ENCODE measurements around the gene FAT1.

- no peak for TF ChIP-seq RFX5 (IDR thresholded peaks at IDR 0.05; ENCODE audit: low read depth, low read length)
- no peak for TF ChIP-seq TCF7 (IDR thresholded peaks at IDR 0.05; ENCODE audit: borderline replicate concordance)
- no peak for TF ChIP-seq ID3 (CRISPR knock-in tag; IDR thresholded peaks at IDR 0.05)
- no peak for TF ChIP-seq ID3 (tag; IDR thresholded peaks at IDR 0.05)
- TF ChIP-seq RBFOX2 (IDR thresholded peaks at IDR 0.05; ENCODE audit: low read depth, low read length): no peak
- no peak for TF ChIP-seq CBX5 (IDR thresholded peaks at IDR 0.05; ENCODE audit: borderline replicate concordance, low read depth)
- TF ChIP-seq, protein P1, sequence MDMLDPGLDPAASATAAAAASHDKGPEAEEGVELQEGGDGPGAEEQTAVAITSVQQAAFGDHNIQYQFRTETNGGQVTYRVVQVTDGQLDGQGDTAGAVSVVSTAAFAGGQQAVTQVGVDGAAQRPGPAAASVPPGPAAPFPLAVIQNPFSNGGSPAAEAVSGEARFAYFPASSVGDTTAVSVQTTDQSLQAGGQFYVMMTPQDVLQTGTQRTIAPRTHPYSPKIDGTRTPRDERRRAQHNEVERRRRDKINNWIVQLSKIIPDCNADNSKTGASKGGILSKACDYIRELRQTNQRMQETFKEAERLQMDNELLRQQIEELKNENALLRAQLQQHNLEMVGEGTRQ (CRISPR knock-in tag; IDR thresholded peaks at IDR 0.05): no peak
- no peak for TF ChIP-seq GATA2 (CRISPR knock-in tag; IDR thresholded peaks at IDR 0.05)
- TF ChIP-seq ZNF263 (CRISPR knock-in tag; IDR thresholded peaks at IDR 0.05; ENCODE audit: borderline replicate concordance): no peak
- no peak for TF ChIP-seq MAFK (IDR thresholded peaks at IDR 0.05; ENCODE audit: low read length)
- TF ChIP-seq POLR2A (conservative IDR thresholded peaks at IDR 0.05): no peak
- TF ChIP-seq CREB1 (IDR thresholded peaks at IDR 0.05): no peak
- no peak for TF ChIP-seq CREB1 (CRISPR knock-in tag; IDR thresholded peaks at IDR 0.05)
- TF ChIP-seq, protein P2, sequence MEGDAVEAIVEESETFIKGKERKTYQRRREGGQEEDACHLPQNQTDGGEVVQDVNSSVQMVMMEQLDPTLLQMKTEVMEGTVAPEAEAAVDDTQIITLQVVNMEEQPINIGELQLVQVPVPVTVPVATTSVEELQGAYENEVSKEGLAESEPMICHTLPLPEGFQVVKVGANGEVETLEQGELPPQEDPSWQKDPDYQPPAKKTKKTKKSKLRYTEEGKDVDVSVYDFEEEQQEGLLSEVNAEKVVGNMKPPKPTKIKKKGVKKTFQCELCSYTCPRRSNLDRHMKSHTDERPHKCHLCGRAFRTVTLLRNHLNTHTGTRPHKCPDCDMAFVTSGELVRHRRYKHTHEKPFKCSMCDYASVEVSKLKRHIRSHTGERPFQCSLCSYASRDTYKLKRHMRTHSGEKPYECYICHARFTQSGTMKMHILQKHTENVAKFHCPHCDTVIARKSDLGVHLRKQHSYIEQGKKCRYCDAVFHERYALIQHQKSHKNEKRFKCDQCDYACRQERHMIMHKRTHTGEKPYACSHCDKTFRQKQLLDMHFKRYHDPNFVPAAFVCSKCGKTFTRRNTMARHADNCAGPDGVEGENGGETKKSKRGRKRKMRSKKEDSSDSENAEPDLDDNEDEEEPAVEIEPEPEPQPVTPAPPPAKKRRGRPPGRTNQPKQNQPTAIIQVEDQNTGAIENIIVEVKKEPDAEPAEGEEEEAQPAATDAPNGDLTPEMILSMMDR (IDR thresholded peaks at IDR 0.05 in 2 of 3, conservative IDR thresholded peaks at IDR 0.05 in 1 of 3; ENCODE audit: insufficient read depth in 2 of 3, low read depth in 1 of 3, low read length in 3 of 3): no peak
- TF ChIP-seq E2F6 (IDR thresholded peaks at IDR 0.05; ENCODE audit: borderline replicate concordance in 1 of 2, extremely low read depth in 1 of 2, insufficient read depth in 1 of 2, insufficient read length in 1 of 2, low read depth in 1 of 2, low read length in 1 of 2, poor library complexity in 1 of 2, severe bottlenecking in 1 of 2): no peak
These were observed 30.4 kb downstream of the FAT1 start for GRCh38 chr4:186693159-186693815.
